Uterus (tissue), 4 donors: ENCODE results near the gene ADIRF. TPM values are rescaled to one million over a fixed set of nuclear protein-coding genes. Genes with fewer than 3 reads are reported as not detected.
"Not testable (repeated sequence)": the region's sequence is repeated elsewhere in the genome, so short reads cannot be mapped to it uniquely, and the experiment has no call there.

Experiments
- DNase-seq, 2 donors: peaks; one replicate each; pipeline ENCODE4 v3.0.0-alpha.2; 2019 to 2020
- H3K27ac ChIP-seq, 2 donors: fragments of 200-600 bp; sonication (generic); 1 replicate in 1 of 2; 2 replicates in 1 of 2; pipeline ENCODE4 v1.5.1; 2016 to 2018
- H3K27me3 ChIP-seq, 2 donors: fragments of 200-600 bp; sonication (generic); one replicate each; pipeline ENCODE4 v1.5.1; 2018 to 2019; ENCODE audit warnings: control low read depth in 1 of 2
- H3K36me3 ChIP-seq, 2 donors: fragments of 200-600 bp; sonication (generic); one replicate each; pipeline ENCODE4 v1.5.1; 2019; ENCODE audit warnings: control low read depth in 1 of 2
- H3K4me1 ChIP-seq, 2 donors: fragments of 200-600 bp; sonication (generic); one replicate each; pipeline ENCODE4 v1.5.1; 2018 to 2019; ENCODE audit warnings: control low read depth in 1 of 2
- H3K4me3 ChIP-seq, 2 donors: fragments of 200-600 bp; sonication (generic); 1 replicate in 1 of 2; 2 replicates in 1 of 2; pipeline ENCODE4 v1.5.1; 2018 to 2019; ENCODE audit warnings: mild to moderate bottlenecking in 1 of 2
- H3K9me3 ChIP-seq, 2 donors: fragments of 200-600 bp; sonication (generic); one replicate each; pipeline ENCODE4 v1.5.1; 2019; ENCODE audit warnings: control low read depth in 1 of 2
- intact Hi-C: fragments of 100-400 bp; cut with DNase I; formaldehyde crosslinking; loops from one replicate; pipeline ENCODE4 v1.15.1; 2023; ENCODE audit warnings: low total_unique reads
- small RNA-seq: library from RNA; depleted of rRNA; stranded (forward); fragments of <200 nt; gene quantifications from one replicate; pipeline ENCODE3, GENCODE V24; 2016
- total RNA-seq, 4 donors: library from RNA; depleted of rRNA in 3 of 4; stranded (reverse); fragments of >200 nt in 3 of 4; gene quantifications; one replicate each; pipeline versions ENCODE4 v1.1.0 to v1.2.4, GENCODE V29; 2014 to 2023
- donor health status: DM: yes; HTN: yes; CAD: no.

ADIRF gene
- total RNA-seq, 4 donors from 2014 or later = 8.5 to 368 (median 275) TPM

DNA sequence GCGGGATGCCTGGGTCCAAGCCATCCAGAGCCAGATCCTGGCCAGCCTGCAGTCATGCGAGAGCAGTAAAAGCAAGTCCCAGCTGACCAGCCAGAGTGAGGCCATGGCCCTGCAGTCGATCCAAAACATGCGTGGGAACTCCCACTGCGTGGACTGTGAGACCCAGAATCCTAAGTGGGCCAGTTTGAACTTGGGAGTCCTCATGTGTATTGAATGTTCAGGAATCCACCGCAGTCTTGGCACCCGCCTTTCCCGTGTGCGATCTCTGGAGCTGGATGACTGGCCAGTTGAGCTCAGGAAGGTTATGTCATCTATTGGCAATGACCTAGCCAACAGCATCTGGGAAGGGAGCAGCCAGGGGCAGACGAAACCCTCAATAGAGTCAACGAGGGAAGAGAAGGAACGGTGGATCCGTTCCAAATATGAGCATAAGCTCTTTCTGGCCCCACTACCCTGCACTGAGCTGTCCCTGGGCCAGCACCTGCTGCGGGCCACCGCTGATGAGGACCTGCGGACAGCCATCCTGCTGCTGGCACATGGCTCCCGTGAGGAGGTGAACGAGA, 40.9 kb downstream of the ADIRF start:
- H3K4me1 ChIP-seq, H3K36me3 ChIP-seq, H3K27me3 ChIP-seq, H3K4me3 ChIP-seq, H3K9me3 ChIP-seq, DNase-seq, H3K27ac ChIP-seq, intact Hi-C loops: not testable (repeated sequence)

DNA sequence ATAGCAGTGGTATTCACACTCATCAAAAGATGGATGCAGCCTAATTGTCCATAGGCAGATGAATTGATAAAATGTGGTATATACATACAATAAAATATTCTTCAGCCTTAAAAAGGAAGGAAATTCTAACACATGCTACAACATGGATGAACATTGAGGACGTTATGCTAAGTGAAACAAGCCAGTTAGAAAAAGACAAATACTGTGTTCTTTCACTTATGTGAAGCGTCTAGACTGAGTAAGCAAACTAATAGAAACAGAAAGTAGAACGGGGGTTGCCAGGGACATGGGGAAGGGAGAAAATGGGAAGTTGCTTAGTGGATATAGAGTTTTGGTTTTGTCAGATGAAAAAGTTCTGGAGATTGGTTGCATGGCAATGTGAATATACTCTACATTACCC, 45.2 kb downstream of the ADIRF start:
- H3K36me3 ChIP-seq, DNase-seq, H3K4me3 ChIP-seq, H3K27ac ChIP-seq, H3K27me3 ChIP-seq, H3K4me1 ChIP-seq, H3K9me3 ChIP-seq, intact Hi-C loops: not testable (repeated sequence)

DNA sequence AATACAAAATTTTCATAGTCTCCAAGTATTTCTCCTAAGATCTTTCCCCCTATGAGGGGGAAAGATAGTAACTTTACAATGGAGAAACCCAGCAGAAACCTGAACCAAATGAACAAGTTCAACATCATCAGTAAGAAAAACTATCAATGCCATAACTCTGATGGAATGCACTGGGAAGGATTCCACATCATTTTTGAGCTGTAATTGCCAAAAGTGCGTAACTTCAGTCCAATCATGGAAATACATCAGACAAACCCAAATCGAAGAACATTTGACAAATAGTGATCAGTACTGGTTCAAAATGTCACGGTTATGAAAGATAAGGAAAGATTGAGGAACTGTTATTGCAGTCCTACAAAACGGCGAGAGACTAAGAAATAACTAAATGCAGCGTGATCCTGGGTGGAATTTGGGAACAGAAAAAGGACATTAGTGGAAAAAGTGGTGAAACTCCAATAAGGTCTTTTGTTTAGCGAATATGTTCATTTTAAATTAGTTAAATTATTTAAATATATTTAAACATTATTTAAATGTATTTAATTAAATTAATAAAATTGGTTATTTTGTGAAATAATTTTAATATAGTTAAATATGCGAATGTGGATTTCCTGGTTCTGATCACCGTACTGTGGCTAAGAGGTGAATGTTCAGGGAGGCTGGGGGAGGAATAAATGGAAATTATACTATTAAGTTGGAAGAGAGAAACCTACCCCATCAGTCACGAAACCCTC, 46.9 kb downstream of the ADIRF start:
- H3K27me3 ChIP-seq, H3K9me3 ChIP-seq, DNase-seq, H3K36me3 ChIP-seq, intact Hi-C loops, H3K4me1 ChIP-seq, H3K27ac ChIP-seq, H3K4me3 ChIP-seq: not testable (repeated sequence)

DNA sequence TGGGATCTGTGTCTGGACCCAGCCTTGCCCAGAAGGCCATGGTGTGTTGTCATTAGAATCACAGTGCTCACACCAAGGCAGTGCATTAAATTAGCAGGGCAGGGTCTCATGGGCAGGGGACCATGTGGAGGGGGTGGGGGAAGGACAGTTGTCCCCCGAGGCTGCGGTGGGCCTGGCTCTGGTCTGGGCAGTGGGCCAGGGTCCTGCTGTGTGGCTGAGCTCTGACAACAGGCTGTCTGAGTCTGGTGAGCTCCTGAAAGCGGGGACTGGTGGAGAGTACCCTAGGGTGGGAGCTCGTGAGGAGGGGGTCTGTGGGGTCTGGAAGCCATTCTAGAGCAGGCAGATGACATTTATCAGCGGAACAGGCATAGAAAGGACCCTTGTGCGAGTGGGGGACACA, 49.8 kb downstream of the ADIRF start:
- H3K27ac ChIP-seq, H3K9me3 ChIP-seq, H3K27me3 ChIP-seq, H3K36me3 ChIP-seq, H3K4me3 ChIP-seq, intact Hi-C loops, H3K4me1 ChIP-seq, DNase-seq: not testable (repeated sequence)

DNA sequence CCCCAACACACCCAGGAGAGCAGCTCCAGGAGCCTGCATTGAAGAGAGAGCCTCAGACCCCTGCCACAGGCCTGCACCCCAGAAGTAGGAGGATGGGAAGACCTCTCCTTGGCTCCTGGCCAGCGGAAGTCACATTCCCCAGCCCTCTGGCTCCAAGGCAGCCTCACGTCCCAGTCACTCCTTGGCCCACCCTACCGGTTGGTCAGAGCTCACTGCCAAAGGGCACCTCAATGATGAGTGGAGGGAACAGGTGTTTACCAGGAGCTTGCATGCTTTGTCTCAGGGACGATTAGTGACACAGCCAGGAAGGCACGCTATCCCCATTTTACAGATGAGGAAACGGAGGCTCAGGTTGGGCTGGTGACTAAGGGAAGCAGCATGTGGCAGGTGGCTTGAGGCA, 50.8 kb downstream of the ADIRF start:
- H3K27ac ChIP-seq, H3K27me3 ChIP-seq, intact Hi-C loops, H3K4me3 ChIP-seq, DNase-seq, H3K4me1 ChIP-seq, H3K9me3 ChIP-seq, H3K36me3 ChIP-seq: not testable (repeated sequence)

GRCh38 chr10:87019504-87019903, 51.2 kb downstream of the ADIRF start:
- DNase-seq, H3K27ac ChIP-seq, H3K36me3 ChIP-seq, H3K4me3 ChIP-seq, H3K27me3 ChIP-seq, intact Hi-C loops, H3K4me1 ChIP-seq, H3K9me3 ChIP-seq: not testable (repeated sequence)

DNA sequence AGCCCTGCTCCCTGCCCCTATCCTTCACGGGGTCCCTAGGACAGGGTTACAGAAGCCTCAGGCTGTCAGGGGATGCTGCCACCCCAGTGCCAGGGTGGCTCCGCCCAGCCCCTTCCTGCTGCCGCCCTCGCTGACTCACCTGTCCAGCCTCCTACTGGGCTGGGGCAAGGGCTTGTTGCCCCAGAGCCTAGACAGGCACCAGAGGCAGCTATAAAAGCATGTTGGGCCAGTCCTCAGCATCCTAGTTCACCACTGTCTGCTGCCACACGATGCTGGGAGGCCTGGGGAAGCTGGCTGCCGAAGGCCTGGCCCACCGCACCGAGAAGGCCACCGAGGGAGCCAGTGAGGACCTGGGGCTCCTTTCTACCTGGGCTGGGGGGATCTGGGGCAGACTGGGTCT, 51.8 kb downstream of the ADIRF start, which contains the start of gene FAM25A:
TSS of gene FAM25A (plus strand) at position 239 of the 400 bp plus-strand sequence. CDS start at position 270, 31 bp downstream.
- H3K4me3 ChIP-seq, H3K4me1 ChIP-seq, H3K27me3 ChIP-seq, DNase-seq, intact Hi-C loops, H3K27ac ChIP-seq, H3K9me3 ChIP-seq, H3K36me3 ChIP-seq: not testable (repeated sequence)

Small RNA genes within 50 kb of the gene (small RNA-seq; reads per million reads assigned to genes)
- gene BMS1P3 (not detected), gene FAM25A (not detected)

Other genes starting within 250 kb of the ADIRF start
- gene BMPR1A, start 211.9 kb upstream of the ADIRF start, total RNA-seq = 100 to 1,000 TPM in 2 of 4 donors, 10 to 100 TPM in 2; 27.4 to 175 (median 69.2) TPM
- gene MMRN2, start 10.9 kb upstream of the ADIRF start, total RNA-seq = 100 to 1,000 TPM in 1 of 4 donors, 10 to 100 TPM in 3; 45.0 to 133 (median 74.2) TPM
- 10 to 100 TPM in 3 of 4 donors, 1 to 10 TPM in 1; 5.5 to 68.6 (median 36.2) TPM for gene SNCG, start 9.9 kb upstream of the ADIRF start, total RNA-seq
- not detected for gene FAM25A, start 51.8 kb downstream of the ADIRF start, total RNA-seq
- gene GLUD1, start 126.4 kb downstream of the ADIRF start, total RNA-seq = 100 to 1,000 TPM; 115 to 189 (median 125) TPM
- 10 to 100 TPM; 17.1 to 61.6 (median 30.2) TPM for gene SHLD2, start 126.7 kb downstream of the ADIRF start, total RNA-seq